Measurements from ENCODE around the gene COL28A1.
A peak's percentile ranks its signal among the peaks of the same experiment; 100 is the strongest.

Gene COL28A1

DNA sequence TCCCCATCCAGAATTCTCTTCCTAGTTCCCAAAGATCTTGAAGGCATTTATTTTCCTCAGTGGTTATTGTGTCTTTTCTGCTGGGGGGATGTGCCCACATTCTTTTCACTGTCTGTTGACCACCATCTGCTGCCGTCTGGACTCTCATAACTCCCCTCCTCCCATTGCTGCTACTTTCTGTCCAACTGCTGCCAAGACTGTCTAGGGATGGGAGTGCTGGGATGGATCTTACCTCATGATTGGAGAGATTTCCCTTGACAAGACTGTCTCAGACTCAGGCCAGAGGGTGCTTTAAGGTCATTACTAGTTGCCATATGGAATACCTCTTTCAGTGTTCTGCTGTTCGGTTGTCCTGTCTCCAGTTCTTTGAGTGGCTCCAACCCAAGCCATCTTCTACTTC lies 211.8 kb downstream of the COL28A1 start:
- no peak for DNase-seq

- DNase-seq, result peak; percentile 97
Observed at GRCh38 chr7:7323352-7323751, 212.3 kb downstream of the COL28A1 start.

DNA sequence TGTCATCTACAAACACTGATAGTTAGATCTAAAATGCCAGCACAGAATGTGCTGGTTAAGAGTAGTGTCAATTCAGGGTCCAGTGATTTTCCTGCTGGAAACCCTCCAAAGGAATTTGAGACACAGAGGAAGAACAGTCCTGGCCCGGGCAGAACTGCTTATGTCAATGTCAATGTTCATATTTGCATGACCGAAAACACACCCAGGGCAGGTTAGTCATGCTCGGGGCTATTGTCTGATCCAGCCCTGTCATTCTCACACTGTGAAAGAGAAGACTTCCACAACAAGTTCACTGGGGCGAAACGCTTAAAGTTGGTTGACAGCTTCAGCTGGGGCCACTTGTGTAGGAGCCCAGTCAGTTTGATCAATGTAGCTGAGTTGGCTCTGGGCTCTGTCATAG lies 214.0 kb downstream of the COL28A1 start:
- peak; percentile 50 for DNase-seq

DNA sequence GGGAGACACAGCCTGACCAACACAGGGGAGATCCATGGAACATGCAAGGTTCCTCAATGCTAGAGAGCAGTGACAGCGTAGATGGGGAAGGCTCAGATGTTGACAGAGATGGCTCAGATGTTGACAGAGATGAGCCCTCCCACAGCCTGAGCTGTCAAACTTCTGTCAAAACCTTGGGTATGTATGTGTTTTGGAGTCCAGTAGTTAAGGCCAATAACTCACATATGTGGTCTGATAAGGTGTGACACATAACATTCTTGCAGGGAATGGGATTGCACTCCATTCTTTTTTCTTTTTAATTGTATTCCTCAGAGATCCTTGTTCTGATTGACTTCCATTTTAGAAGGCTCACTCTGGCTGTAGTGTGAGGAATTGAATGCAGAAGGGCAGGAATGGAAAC lies 217.1 kb downstream of the COL28A1 start:
- no peak for DNase-seq

DNA sequence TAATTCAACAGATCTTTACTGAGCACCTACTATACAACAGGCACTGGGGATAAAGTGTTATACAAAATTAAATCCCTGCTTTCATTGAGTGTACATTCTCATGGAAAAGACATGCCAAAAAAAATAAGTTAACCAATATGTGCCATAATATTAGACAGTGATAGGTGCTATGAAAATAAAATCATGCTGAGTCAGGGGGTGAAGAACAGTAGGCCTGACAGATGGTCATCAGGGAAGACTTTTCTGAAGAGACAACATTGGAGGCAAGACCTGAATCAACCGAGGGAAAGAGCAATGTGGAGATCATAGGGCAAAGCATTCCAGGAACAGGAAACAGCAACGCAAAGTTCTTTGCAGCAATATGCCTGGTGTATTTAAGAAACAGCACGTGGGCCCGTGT lies 217.8 kb downstream of the COL28A1 start:
- no peak for DNase-seq

DNA sequence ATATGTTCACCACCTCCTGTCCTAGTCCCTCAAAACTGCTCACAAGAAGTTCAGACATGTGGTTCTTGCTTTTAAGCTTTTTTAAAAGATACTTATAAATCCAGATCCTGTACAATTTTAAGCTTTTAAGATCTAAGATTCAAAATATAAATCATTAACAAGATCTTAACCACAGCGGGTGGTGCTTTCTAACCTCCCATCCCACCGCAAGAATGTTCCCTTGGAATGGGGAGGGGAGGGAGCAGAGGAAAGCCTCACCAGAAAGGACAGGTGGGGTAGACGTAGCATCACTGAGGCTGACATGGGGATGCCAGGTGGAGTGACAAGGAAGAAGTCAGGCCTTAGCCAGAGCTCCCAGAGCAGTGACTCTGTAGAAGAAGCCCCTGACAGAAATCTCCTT lies 219.8 kb downstream of the COL28A1 start:
- DNase-seq, result no peak

DNA sequence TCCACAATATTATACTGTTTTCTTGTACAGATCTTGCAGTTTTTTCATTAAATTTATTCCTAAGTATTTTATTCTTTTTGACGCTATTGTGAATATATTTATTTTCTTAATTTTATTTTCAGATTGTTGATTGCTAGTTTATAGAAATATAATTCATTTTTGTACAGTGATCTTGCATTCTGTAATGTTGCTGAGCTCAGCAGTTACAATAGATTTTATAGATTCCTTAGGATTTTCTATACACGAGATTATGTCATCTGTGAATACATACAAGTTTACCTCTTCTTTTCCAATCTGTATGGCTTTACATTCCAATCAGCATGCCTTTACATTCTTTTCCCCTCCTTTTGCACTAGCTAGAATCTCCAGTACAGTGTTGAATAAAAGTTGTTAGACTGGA lies 223.3 kb downstream of the COL28A1 start:
- DNase-seq, result no peak

DNA sequence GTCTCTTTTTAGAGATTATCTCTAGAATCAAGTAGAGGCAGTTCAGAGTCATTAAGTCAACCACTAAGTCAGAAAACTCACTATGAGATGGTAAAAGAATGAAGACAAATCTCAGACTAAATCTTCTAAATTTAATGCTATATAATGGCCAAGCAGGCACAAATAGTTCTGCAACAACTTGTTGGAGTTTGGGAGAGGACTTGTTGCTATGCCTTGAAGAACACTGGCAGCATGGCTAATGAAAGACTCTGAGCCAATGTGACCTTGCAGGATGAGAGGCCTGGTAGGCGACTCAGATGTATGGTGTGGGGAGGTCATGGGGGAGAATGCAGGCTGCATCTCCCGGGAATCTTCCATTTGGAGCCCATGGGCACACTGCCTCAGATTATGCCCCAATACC lies 224.7 kb downstream of the COL28A1 start:
- no peak for DNase-seq

DNA sequence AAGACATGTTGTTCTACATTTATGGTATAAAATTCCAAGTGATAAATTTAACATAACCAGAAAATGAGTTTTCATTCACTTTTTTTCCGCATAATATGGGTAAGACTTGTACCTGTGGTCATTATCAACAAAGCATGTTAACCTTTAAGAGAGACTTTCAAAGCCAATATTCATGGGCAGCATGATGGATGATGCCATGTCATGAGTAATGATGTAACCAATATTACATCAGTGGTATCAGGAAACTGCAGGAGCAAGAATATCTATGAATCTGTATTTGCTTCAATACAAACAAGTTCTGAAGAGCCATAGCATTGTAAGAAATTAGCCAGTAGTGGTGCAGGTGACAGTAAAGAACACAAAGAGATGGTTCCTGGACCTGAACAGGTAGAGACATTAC lies 226.5 kb downstream of the COL28A1 start:
- DNase-seq, result no peak
